ENCODE measurements around the gene AMELX.

GRCh38 chrX:11293113-11293512, at the start of gene AMELX:
- TF ChIP-seq EZH2phosphoT487 (IDR thresholded peaks at IDR 0.05; ENCODE audit: borderline replicate concordance, low read depth, low read length) (no peak), CTCF (conservative IDR thresholded peaks at IDR 0.05; ENCODE audit: low read length) (no peak)
